Measurements from ENCODE around the gene TSPAN8. TPM values are rescaled to one million over a fixed set of nuclear protein-coding genes. Genes with fewer than 3 reads are reported as not detected.
"Not testable (repeated sequence)": the region's sequence is repeated elsewhere in the genome, so short reads cannot be mapped to it uniquely, and the experiment has no call there.

Gene TSPAN8
- total and polyA plus RNA-seq, 2 experiments from 2014 or later = not detected

GRCh38 chr12:71165780-71166179 lies 8.0 kb upstream of the TSPAN8 start:
- not testable (repeated sequence) for H3K9me2 ChIP-seq (ENCODE audit: insufficient read depth); H3K4me1 Mint-ChIP-seq; H3K27ac ChIP-seq (ENCODE audit: low read depth); H2AFZ ChIP-seq; H3K36me3 ChIP-seq (ENCODE audit: insufficient read depth); H3K4me3 Mint-ChIP-seq; H3K4me3 ChIP-seq; H3K4me2 ChIP-seq; H4K20me1 ChIP-seq (replicated peaks; ENCODE audit: insufficient read depth); H3K4me1 ChIP-seq (ENCODE audit: insufficient read depth); H3K27me3 ChIP-seq (ENCODE audit: insufficient read depth); DNase-seq (ENCODE audit: low spot score); H3K27ac Mint-ChIP-seq; ATAC-seq; H3K79me2 ChIP-seq (replicated peaks; ENCODE audit: insufficient read depth); H3F3A ChIP-seq (replicated peaks; ENCODE audit: low read depth); H3K27me3 Mint-ChIP-seq (ENCODE audit: insufficient read depth, low read depth, poor library complexity)
- Mint-ChIP-seq H3K9me3 (peaks cover 19% of the 10 kb centered on the region; the same call in 2 of the 3 replicates), H3K36me3 (ENCODE audit: low read depth) (peaks cover 12% of the 10 kb centered on the region; the same call in 2 of the 3 replicates)

- Histone ChIP-seq H3K27me3 (ENCODE audit: insufficient read depth) (no peaks in the 10 kb centered on the region), H3K36me3 (ENCODE audit: insufficient read depth) (peaks cover 6% of the 10 kb centered on the region; the same call in 1 of the 2 replicates), H3K4me2 (no peak overlapping the region), H3K4me3 (no peak overlapping the region), H4K20me1 (replicated peaks; ENCODE audit: insufficient read depth) (no peaks in the 10 kb centered on the region), H3K79me2 (replicated peaks; ENCODE audit: insufficient read depth) (no peaks in the 10 kb centered on the region), H2AFZ (no peak overlapping the region), H3K4me1 (ENCODE audit: insufficient read depth) (no peaks in the 10 kb centered on the region), H3K9me2 (ENCODE audit: insufficient read depth) (0 out of 2 replicates have a peak, but pooled peaks cover 3% of the 10 kb centered on the region), H3K27ac (ENCODE audit: low read depth) (no peak overlapping the region), H3F3A (replicated peaks; ENCODE audit: low read depth) (no peaks in the 10 kb centered on the region)
- Mint-ChIP-seq H3K27ac (no peak overlapping the region), H3K36me3 (ENCODE audit: low read depth) (peaks cover 12% of the 10 kb centered on the region; the same call in 2 of the 3 replicates), H3K27me3 (ENCODE audit: insufficient read depth, low read depth, poor library complexity) (no peaks in the 10 kb centered on the region), H3K4me3 (no peak overlapping the region), H3K4me1 (no peaks in the 10 kb centered on the region; the same call in 2 of the 3 replicates), H3K9me3 (peaks cover 19% of the 10 kb centered on the region; the same call in 2 of the 3 replicates)
- no peak for ATAC-seq
- TF ChIP-seq JUNB (IDR thresholded peaks at IDR 0.05; ENCODE audit: unreplicated experiment) (no peak), ETS1 (IDR thresholded peaks at IDR 0.05) (no peak), ZNF331 (CRISPR knock-in tag; IDR thresholded peaks at IDR 0.05; ENCODE audit: low read depth) (no peak), ZNF462 (CRISPR knock-in tag; IDR thresholded peaks at IDR 0.05) (no peak), CREB1 (CRISPR knock-in tag; IDR thresholded peaks at IDR 0.05; ENCODE audit: low read depth) (no peak), REST (IDR thresholded peaks at IDR 0.05; ENCODE audit: unreplicated experiment) (no peak), POLR2AphosphoS5 (IDR thresholded peaks at IDR 0.05; ENCODE audit: low read depth) (no peak)
- DNase-seq (ENCODE audit: low spot score) = no peak
These were observed 6.9 kb upstream of the TSPAN8 start for GRCh38 chr12:71164568-71165197.

Measured in GM23338 (cell line).